OCI-M2 (cell line): ENCODE data around the gene P2RY4.
"Not testable (repeated sequence)": the region's sequence is repeated elsewhere in the genome, so short reads cannot be mapped to it uniquely, and the experiment has no call there.

Experiments
- DNase-seq: peaks from one replicate; lab custom pipeline; 2025; ENCODE audit not compliant: unreplicated experiment; lab: John Stamatoyannopoulos, UW

Gene P2RY4

DNA sequence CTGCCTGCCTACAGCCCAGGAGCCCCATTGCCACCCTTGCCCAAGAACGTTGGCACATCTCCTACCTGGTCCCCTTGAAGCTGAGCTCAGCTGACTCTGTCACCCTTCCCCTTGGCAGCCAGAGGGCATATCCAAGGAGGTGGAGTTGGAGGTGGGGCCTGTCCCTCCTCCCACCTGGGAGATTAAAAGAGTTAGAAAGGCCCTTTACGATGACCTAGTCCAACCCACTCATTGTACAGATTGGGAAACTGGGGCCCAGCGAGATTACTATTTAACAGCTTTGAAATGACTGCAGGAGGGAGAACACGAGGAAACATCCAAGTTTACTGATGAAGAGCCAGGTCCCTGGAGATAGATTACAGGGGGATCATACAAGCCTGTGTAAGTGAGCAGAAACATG is at the start of gene P2RY4:
P2RY4 (minus strand) TSS at position 101 of the 400 bp plus-strand sequence. CDS start 580 bp downstream, outside the sequence.
- DNase-seq: no peak

DNA sequence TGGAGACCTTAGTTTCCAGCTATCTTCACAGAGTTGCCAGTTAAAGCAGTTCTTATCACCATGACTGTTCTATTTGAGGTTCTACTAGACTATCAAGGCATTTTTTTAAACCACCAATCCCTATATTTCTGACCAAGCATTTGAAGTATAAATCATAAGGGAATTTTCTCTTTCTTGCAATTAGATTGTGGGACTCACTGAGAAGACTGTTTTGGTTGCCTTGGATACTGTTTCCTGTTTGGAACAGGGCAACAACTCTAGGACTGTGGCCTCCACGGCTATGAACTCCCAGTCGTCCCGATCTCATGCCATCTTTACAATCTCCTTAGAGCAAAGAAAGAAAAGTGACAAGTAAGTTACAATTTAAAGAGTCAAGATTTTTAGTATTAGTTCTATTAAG is 41.7 kb upstream of the P2RY4 start:
- no peak for DNase-seq

DNA sequence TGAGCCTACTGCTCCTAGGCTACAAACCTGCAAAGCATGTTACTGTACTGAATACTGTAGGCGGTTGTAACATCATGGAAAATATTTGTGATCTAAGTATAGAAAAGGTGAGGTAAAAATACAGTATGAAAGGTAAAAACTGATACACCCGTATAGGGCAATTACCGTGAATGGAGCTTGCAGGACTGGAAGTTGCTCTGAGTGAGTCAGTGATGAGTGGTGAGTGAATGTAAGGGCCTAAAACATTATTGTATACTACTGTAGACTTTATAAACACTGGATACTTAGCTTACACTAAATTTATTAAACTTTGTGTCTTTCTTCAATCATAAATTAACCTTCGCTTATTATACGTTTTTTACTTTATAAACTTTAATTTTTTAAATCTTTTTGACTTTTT is 33.6 kb upstream of the P2RY4 start:
- no peak for DNase-seq

GRCh38 chrX:70292788-70293187 is 32.8 kb upstream of the P2RY4 start:
- DNase-seq: no peak

DNA sequence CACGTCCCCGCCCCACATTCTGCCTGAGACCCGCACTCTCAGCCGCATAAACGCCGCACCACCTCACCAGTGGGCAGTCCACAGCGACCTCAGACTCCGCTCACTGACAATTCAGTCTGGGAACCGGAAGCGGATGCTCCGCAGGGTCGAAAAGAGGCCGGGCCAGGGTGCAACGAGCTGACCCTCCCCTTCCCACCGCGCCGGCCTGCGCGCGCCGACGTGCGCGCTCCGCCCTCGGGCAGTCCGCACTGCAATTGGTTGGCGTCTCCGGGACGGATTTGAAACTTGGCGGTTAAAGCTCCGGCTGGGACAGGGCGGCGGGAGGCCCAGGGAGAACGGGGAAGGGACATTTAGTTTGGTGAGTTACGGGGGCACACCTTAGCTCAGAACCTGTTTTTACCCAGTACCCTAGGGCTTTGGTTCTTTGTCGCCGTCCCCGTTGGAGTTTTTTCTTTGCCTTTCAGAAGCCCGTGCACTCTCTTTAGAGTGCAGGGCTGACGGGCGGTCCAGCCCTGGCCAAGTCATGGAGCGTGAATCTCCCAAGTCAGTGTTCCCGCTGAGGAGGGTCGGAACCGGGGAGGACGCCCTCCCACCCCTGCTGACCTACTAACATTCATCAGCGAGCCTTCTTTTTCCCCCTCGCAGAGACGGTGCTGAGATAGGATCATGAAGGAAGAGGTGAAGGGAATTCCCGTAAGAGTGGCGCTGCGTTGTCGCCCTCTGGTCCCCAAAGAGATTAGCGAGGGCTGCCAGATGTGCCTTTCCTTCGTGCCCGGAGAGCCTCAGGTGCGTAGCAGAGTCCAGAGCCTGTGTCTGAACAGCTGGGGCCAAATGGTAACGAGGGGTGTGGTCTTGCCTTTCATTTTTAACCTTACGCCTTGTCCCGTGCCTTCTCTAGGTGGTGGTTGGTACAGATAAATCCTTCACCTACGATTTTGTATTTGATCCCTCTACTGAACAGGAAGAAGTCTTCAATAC is 30.1 kb upstream of the P2RY4 start, which contains the start of the genes KIF4A and PDZD11:
KIF4A (plus strand) TSS at position 312 of the 978 bp plus-strand sequence; CDS start at position 667, 355 bp downstream.
PDZD11 (minus strand) TSS at position 135 of the 978 bp plus-strand sequence. CDS start 586 bp downstream, outside the sequence.
- no peak for DNase-seq

DNA sequence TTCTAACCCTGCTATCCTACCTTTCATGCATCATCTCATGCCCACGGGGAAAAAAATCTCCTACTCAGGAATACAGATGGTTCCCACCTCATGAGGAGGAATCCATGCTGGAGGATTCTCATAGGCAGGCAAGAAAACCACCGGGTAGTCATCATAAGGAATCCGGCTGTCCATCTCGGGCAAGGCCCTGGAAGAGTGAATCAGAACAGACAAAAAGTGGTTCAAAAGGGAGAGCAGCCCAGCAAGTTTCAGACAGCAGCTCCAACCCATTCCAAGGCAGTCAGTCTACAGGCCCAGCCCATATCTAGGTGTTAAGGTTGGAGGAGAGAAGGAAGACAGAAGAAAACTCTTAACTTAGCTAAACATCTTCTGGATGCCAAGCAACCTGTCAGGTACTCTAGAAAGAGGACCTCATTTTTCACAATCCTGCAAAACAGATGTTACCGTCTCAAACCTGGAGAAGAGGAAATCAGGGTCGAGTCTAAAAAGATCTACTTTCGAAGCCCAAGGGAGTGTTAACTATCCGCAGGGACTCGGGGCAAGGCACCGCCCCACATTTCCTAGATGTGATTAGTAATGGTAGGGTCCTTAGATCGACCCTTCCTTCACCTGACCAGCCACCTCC is 29.3 kb upstream of the P2RY4 start:
- DNase-seq: no peak

GRCh38 chrX:70281951-70282350 is 21.9 kb upstream of the P2RY4 start, which contains the start of gene RAB41:
RAB41 (plus strand) TSS chrX:70282172; CDS start chrX:70282218, 46 bp downstream.
- DNase-seq: no peak

DNA sequence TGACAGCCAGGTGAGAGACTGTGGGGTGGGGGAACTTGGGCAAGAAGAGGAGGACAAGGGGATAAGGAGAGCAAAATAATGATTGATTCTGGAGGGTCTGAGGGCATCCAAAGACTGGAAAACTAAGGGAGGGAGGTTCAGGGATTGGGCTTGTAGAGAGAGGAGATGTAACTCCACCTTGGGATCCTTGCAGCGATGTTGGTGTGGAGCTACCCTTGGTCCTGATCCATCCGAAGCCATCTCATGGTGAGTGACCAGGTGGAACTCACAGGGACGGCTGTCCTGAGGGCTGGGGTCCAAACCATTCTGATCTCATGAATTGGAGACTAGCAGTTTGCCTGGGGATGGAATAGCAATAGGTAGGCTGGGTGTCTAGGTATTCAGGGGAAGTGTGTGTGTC is 20.6 kb upstream of the P2RY4 start:
- no peak for DNase-seq

GRCh38 chrX:70279081-70279480 is 19.1 kb upstream of the P2RY4 start:
- DNase-seq: no peak

DNA sequence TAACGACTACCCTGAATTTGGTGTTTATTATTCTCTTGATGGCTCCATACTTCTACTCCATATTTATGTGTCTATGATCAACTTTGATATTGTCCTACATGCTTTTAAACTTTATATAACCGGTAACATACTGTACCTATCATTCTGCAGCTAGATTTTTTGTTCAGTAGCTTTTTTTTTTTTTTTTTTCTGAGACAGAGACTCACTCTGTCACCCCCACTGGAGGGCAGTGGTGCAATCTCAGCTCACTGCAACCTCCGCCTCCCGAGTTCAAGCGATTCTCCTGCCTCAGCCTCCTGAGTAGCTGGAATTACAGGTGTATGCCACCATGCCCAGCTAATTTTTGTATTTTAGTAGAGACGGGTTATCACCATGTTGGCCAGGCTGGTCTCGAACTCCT is 14.0 kb upstream of the P2RY4 start:
- not testable (repeated sequence) for DNase-seq

GRCh38 chrX:70268034-70268433 is 8.0 kb upstream of the P2RY4 start, which contains the start of gene ARR3:
ARR3 (plus strand) TSS chrX:70268334; CDS start chrX:70269386, 1,052 bp downstream.
- no peak for DNase-seq

DNA sequence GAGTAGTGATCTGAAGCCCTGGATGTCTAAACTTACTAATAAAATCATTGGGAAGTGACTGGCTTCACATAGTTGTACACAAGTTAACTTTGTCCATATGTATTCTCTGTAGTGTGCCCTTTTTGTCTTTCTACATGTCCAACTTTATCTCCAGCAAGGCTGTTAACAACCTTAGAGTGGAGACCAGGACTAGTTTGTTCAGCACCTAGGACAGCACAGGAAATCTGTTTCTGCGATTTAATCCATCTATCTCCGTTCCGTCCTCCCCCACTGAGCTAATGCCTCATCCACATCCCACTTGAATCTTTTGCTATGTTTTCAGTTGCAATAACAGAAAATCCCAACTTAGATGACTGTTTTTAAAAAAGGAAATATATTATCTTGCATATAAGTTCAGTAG is 4.8 kb upstream of the P2RY4 start:
- no peak for DNase-seq

- no peak for DNase-seq
Measured at GRCh38 chrX:70262952-70263567, 3.1 kb upstream of the P2RY4 start.

- no peak for DNase-seq
Measured at GRCh38 chrX:70257423-70258288, 2.3 kb downstream of the P2RY4 start.

GRCh38 chrX:70255452-70255851 is 4.6 kb downstream of the P2RY4 start:
- no peak for DNase-seq

- no peak for DNase-seq
Measured at GRCh38 chrX:70254909-70255308, 5.1 kb downstream of the P2RY4 start.

GRCh38 chrX:70254063-70254400 is 6.0 kb downstream of the P2RY4 start:
- no peak for DNase-seq

DNA sequence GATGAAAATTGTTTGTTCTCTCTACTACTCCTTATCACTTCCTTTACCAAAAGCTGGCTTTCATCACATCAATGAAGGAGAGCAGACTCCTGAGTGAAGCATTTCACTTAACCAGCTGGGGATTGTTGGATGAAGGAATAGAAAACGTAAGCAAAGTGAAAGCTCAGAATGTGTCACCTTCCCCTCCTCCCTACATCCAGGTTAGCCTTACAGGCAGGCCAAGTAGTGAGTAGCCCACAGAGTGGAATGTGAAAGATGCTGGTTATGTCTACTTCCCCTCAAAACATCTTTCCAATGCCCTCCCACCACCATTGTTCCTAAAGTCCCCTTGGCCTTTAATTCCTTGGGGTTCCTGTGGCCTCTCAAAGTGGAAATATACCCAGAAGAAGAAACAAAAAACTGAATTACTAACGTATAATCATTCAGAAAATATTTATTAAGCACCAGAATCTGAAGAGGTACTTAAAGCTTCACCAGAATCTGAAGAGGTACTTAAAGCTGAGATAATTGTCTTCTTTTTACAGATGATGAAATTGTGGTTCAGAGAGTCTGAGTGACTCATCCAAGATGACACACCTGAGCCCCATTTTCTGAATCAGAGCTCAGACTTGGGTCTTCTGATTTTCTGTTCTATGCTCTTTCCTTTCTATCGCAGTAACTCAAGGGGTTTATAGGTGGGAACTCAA is 6.5 kb downstream of the P2RY4 start:
- no peak for DNase-seq

DNA sequence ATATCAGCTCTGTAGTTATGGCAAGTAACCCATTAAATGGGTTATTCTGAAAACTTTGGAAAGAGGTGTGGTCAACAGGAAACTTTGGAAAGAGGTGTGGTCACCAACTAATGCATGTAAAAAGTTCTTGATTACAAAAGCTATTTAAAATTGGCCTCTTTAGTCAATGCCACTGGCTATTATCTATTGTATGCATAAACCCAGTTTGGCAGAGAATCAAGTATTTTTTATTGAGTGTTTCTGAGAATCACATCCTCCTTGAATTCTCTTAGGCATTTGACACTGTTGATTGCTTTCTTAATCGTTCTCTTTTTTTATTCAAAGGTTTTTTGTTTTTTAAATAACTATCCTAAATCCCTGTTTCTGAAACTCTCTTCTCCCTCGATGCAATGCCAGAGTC is 7.5 kb downstream of the P2RY4 start:
- DNase-seq: no peak

DNA sequence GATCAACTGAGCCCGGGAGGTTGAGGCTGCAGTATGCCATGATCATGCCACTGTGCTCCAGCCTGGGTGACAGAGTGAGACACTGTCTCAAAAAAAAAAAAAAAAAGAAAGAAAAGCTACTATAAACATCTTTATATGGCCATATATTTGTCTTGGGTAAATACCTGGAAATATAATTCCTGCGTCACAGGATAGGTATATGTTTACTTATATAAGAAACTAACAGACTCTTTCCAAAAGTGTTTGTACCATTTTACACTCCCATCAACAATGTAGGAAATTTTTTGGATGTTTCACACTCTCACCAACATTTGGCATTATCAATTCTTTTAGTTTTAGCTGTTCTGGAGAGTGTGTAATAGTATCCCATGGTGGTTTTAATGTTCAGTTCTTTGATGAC is 12.8 kb downstream of the P2RY4 start:
- DNase-seq: no peak
